Ascending aorta (tissue), 2 donors: ENCODE results near the gene GFRA1. TPM values are rescaled to one million over a fixed set of nuclear protein-coding genes. Genes with fewer than 3 reads are reported as not detected.

Experiments used
- DNase-seq, 2 donors: peaks; one replicate each; pipeline ENCODE4 v3.0.0-alpha.2; 2019; ENCODE audit warnings: low spot score in 2 of 2
- H3K27ac ChIP-seq, 2 donors: fragments of 200-600 bp; sonication (generic); one replicate each; pipeline ENCODE4 v1.5.1; 2016 to 2017; ENCODE audit warnings: mild to moderate bottlenecking in 1 of 2
- H3K27me3 ChIP-seq: fragments of 200-600 bp; sonication (generic); one replicate; pipeline ENCODE4 v1.5.1; 2017
- H3K36me3 ChIP-seq, 2 donors: fragments of 200-600 bp; sonication (generic); one replicate each; pipeline ENCODE4 v1.5.1; 2016
- H3K4me1 ChIP-seq, 2 donors: fragments of 200-600 bp; sonication (generic); one replicate each; pipeline ENCODE4 v1.5.1; 2016 to 2017; ENCODE audit warnings: mild to moderate bottlenecking in 1 of 2
- H3K4me3 ChIP-seq, 2 donors: fragments of 200-600 bp; sonication (generic); one replicate each; pipeline ENCODE4 v1.5.1; 2016 to 2017; ENCODE audit warnings: mild to moderate bottlenecking in 1 of 2
- H3K9me3 ChIP-seq, 2 donors: fragments of 200-600 bp; sonication (generic); one replicate each; pipeline ENCODE4 v1.5.1; 2016
- CTCF ChIP-seq, 3 experiments: fragments of 200-600 bp in 2 of 3; fragments of 450-650 bp in 1 of 3; sonication (generic) in 2 of 3; IDR thresholded peaks; one replicate each; pipeline ENCODE4 v1.5.1; 2016 to 2019; ENCODE audit warnings: antibody characterized with exemption in 3 of 3, mild to moderate bottlenecking in 1 of 3, moderate library complexity in 1 of 3
- intact Hi-C: fragments of 100-400 bp; cut with DNase I; formaldehyde crosslinking; loops from one replicate; pipeline ENCODE4 v1.15.1; 2023
- total RNA-seq: library from RNA; depleted of rRNA; stranded (reverse); fragments of >200 nt; gene quantifications from one replicate; pipeline ENCODE4 v1.1.0, GENCODE V29; 2016

Gene GFRA1
- total RNA-seq, 1 donor from 2014 or later: 7.0 TPM

- no peaks in the 10 kb centered on the region for H3K36me3 ChIP-seq
- no peak overlapping the region for H3K4me3 ChIP-seq
- no peak for TF ChIP-seq CTCF (IDR thresholded peaks at IDR 0.05)
- H3K4me1 ChIP-seq: no peaks in the 10 kb centered on the region
- no peak overlapping the region for H3K27ac ChIP-seq
- no peaks in the 10 kb centered on the region for H3K27me3 ChIP-seq
- H3K9me3 ChIP-seq: no peaks in the 10 kb centered on the region
- intact Hi-C loops: no loop called here
- no peak for DNase-seq
These were observed 34.4 kb upstream of the GFRA1 start for GRCh38 chr10:116307455-116307854.

DNA sequence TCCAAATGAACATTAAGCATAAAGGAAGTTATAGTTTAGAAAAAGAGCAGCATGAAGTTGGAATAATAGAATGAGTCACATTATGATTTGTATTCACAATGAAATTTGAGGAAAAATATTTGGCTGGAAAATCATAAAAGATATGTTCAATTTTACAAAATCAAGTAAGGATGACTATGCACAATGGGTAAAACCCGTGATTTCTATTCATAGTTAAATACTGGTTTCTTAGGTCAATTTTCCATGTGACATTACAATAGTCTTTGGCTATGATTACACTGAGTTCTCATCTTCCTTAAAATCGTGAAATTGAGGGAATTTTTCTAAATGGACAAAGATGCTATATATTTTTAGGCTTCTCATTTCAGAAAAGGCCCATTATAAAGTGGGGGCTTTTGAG, 33.8 kb upstream of the GFRA1 start:
- H3K9me3 ChIP-seq: no peaks in the 10 kb centered on the region
- no peak overlapping the region for H3K4me3 ChIP-seq
- H3K4me1 ChIP-seq: no peaks in the 10 kb centered on the region
- no peak overlapping the region for H3K27ac ChIP-seq
- no peak for DNase-seq
- intact Hi-C loops: no loop called here
- TF ChIP-seq CTCF (IDR thresholded peaks at IDR 0.05): no peak
- no peaks in the 10 kb centered on the region for H3K27me3 ChIP-seq
- no peaks in the 10 kb centered on the region for H3K36me3 ChIP-seq

DNA sequence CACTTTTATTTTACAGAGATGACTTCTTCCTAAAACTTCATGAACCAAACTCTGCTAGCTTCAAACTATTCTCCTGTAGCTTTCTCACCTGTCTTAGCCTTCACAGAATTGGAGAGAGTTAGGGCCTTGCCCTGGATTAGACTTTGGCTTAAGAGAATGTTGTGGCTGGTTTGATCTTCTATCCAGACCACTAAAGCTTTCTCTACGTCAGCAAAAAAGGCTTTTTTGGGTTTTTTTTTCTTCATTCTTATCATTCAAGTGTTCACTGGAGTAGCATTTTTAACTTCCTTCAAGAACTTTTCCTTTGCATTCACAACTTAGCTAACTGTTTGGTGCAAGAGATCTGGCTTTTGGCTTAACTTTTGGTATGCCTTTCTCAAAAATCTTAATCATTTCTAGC, 31.9 kb upstream of the GFRA1 start:
- H3K27ac ChIP-seq: no peak overlapping the region
- H3K4me3 ChIP-seq: no peak overlapping the region
- no peaks in the 10 kb centered on the region for H3K36me3 ChIP-seq
- no peaks in the 10 kb centered on the region for H3K4me1 ChIP-seq
- H3K9me3 ChIP-seq: no peaks in the 10 kb centered on the region
- DNase-seq: no peak
- TF ChIP-seq CTCF (IDR thresholded peaks at IDR 0.05): no peak
- intact Hi-C loops: no loop called here
- H3K27me3 ChIP-seq: no peaks in the 10 kb centered on the region

DNA sequence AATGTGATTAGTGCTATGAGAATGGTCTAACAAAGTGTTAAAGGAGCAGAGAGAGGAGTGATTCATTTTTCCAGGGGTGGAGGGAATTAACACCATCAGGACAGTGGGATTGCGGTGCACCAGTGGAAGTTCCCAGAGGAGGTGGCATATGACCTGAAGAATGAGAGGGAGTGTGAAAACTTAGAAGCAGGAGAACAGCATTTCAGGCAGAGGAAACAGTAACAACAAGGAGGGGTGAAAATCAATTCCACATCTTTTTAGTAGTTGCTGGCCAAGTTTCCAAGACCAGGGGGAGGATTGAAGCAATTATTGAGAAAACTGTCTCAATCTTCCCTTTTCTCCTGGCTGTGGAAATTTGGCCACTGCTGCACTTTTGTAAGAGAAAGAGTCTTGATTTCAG, 27.5 kb upstream of the GFRA1 start:
- intact Hi-C loops: no loop called here

DNA sequence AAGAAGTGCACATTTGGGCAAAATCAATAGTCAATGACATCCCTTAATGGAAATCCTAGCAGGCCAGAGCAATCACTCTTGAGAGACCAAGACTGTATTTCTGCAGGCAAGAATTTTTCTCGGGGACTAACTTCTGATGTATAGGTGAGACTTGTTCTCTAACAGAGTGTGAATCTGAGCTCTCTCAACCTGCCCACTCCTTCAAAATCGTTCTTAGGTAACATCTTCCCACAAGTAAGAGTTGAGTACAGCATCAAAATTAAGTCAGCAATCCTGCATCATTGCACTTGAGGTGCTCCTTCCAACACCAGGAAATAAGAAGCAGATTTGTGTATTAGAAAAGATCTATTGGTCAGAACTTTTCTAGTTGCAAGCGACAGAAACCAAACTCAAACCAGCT, 25.6 kb upstream of the GFRA1 start:
- Histone ChIP-seq H3K36me3 (no peaks in the 10 kb centered on the region), H3K4me1 (no peaks in the 10 kb centered on the region), H3K4me3 (no peak overlapping the region), H3K27ac (no peak overlapping the region), H3K27me3 (no peaks in the 10 kb centered on the region), H3K9me3 (no peaks in the 10 kb centered on the region)
- no peak for DNase-seq
- intact Hi-C loops: loop anchor here (10.0 kb wide), 1 partner anchor 944 kb away; no protein-coding TSS in a partner anchor
- TF ChIP-seq CTCF (IDR thresholded peaks at IDR 0.05): no peak

More for the DNA sequence above, 27.5 kb upstream of the GFRA1 start:
- Histone ChIP-seq H3K4me3 (no peak overlapping the region), H3K9me3 (no peaks in the 10 kb centered on the region), H3K27ac (no peak overlapping the region), H3K36me3 (no peaks in the 10 kb centered on the region), H3K4me1 (no peaks in the 10 kb centered on the region), H3K27me3 (no peaks in the 10 kb centered on the region)
- no peak for DNase-seq
- TF ChIP-seq CTCF (IDR thresholded peaks at IDR 0.05): no peak

GRCh38 chr10:116296291-116296721, 23.3 kb upstream of the GFRA1 start:
- H3K27me3 ChIP-seq: no peaks in the 10 kb centered on the region
- H3K4me3 ChIP-seq: no peak overlapping the region
- H3K9me3 ChIP-seq: no peaks in the 10 kb centered on the region
- no peak for TF ChIP-seq CTCF (IDR thresholded peaks at IDR 0.05)
- no peak overlapping the region for H3K27ac ChIP-seq
- no peaks in the 10 kb centered on the region for H3K36me3 ChIP-seq
- H3K4me1 ChIP-seq: no peaks in the 10 kb centered on the region
- DNase-seq: no peak
- intact Hi-C loops: loop anchor here (10.0 kb wide), 1 partner anchor 942 kb away; no protein-coding TSS in a partner anchor
